SU-DHL-6 (cell line): Measurements from ENCODE around the gene ARMC3.
"Not testable (repeated sequence)": the region's sequence is repeated elsewhere in the genome, so short reads cannot be mapped to it uniquely, and the experiment has no call there.

Experiments used
- EZH2phosphoT487 ChIP-seq: fragments of 200-600 bp; sonication (generic), shearing (Covaris generic); conservative IDR thresholded peaks from 2 replicates; pipeline ENCODE4 v1.6.1; 2018; ENCODE audit warnings: mild to moderate bottlenecking, antibody characterized with exemption, low read length, moderate library complexity, mixed read lengths
- TF ChIP-seq, protein P1 (sequence below): fragments of 200-600 bp; sonication (generic); IDR thresholded peaks from one replicate; pipeline ENCODE4 v1.5.1; 2017; ENCODE audit warnings: antibody characterized with exemption, mild to moderate bottlenecking, low read length, moderate library complexity; ENCODE audit not compliant: insufficient read depth, poor library complexity, severe bottlenecking

DNA sequence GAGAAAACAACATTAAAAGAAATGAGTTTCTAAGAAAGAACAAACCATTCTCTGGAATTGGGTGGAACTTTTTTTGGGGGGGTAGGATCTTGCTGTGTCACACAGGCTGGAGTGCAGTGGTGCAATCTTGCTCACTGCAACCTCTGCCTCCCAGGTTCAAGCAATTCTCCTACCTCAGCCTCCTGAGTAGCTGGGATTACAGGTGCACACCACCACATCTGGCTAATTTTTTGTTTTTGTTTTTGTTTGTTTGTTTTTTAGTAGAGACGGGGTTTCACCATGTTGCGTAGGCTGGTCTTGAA lies 136.9 kb downstream of the ARMC3 start:
- TF ChIP-seq, protein P1, sequence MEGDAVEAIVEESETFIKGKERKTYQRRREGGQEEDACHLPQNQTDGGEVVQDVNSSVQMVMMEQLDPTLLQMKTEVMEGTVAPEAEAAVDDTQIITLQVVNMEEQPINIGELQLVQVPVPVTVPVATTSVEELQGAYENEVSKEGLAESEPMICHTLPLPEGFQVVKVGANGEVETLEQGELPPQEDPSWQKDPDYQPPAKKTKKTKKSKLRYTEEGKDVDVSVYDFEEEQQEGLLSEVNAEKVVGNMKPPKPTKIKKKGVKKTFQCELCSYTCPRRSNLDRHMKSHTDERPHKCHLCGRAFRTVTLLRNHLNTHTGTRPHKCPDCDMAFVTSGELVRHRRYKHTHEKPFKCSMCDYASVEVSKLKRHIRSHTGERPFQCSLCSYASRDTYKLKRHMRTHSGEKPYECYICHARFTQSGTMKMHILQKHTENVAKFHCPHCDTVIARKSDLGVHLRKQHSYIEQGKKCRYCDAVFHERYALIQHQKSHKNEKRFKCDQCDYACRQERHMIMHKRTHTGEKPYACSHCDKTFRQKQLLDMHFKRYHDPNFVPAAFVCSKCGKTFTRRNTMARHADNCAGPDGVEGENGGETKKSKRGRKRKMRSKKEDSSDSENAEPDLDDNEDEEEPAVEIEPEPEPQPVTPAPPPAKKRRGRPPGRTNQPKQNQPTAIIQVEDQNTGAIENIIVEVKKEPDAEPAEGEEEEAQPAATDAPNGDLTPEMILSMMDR = not testable (repeated sequence)
- TF ChIP-seq EZH2phosphoT487 = not testable (repeated sequence)
